PC-9 (cell line): Measurements from ENCODE around the gene SYCP2L. TPM values are rescaled to one million over a fixed set of nuclear protein-coding genes. Genes with fewer than 3 reads are reported as not detected.

Experiments used
- BruUV-seq: library from RNA; stranded (reverse); fragments of 400-500 nt; replicated peaks from 2 replicates; lab custom pipeline; 2021; lab: Mats Ljungman, UMichigan
- CTCF ChIA-PET: fragments of 300-600 bp; sonication (Branson Sonifier 250); formaldehyde crosslinking; loops from one replicate; lab custom pipeline; 2022; ENCODE audit warnings: antibody characterized with exemption; lab: Charles Lee
- POLR2A ChIA-PET: fragments of 300-600 bp; sonication (Branson Sonifier 250); formaldehyde crosslinking; loops from one replicate; lab custom pipeline; 2022; ENCODE audit warnings: antibody characterized with exemption; ENCODE audit not compliant: unreplicated experiment; lab: Charles Lee
- DNase-seq, 2 experiments: peaks; one replicate each; pipeline versions ENCODE4 v3.0.0 to v3.0.0-alpha.2; 2015 to 2022; ENCODE audit warnings: mixed read lengths in 1 of 2
- H2AFZ ChIP-seq: fragments of 200-600 bp; sonication (generic); 2 replicates; pipeline ENCODE4 v1.8.1; 2017; ENCODE audit warnings: antibody characterized with exemption
- H3F3A ChIP-seq: fragments of 200-600 bp; sonication (generic); 2 replicates; pipeline ENCODE4 v1.8.1; 2017; ENCODE audit warnings: antibody characterized with exemption, mild to moderate bottlenecking, low read depth; ENCODE audit not compliant: insufficient read depth
- H3K27ac ChIP-seq: fragments of 200-600 bp; sonication (generic); 2 replicates; pipeline ENCODE4 v1.6.1; 2016; ENCODE audit warnings: mixed run types
- H3K27me3 ChIP-seq: fragments of 200-600 bp; sonication (generic); 2 replicates; pipeline ENCODE4 v1.6.1; 2016; ENCODE audit warnings: low read depth, mixed run types; ENCODE audit not compliant: insufficient read depth
- H3K36me3 ChIP-seq: fragments of 200-600 bp; sonication (generic); 2 replicates; pipeline ENCODE4 v1.6.1; 2016; ENCODE audit warnings: low read depth, mixed run types
- H3K4me1 ChIP-seq: fragments of 200-600 bp; sonication (generic); replicated peaks from 2 replicates; pipeline ENCODE4 v1.6.1; 2016; ENCODE audit warnings: mixed run types; ENCODE audit not compliant: insufficient read depth
- H3K4me2 ChIP-seq: fragments of 200-600 bp; sonication (generic); 2 replicates; pipeline ENCODE4 v1.6.1; 2017; ENCODE audit warnings: mixed run types
- H3K4me3 ChIP-seq: fragments of 200-600 bp; sonication (generic); 2 replicates; pipeline ENCODE4 v1.6.1; 2016; ENCODE audit warnings: mixed run types
- H3K79me2 ChIP-seq: fragments of 200-600 bp; sonication (generic); 2 replicates; pipeline ENCODE4 v1.6.1; 2017; ENCODE audit warnings: low read depth, mixed run types
- H3K9me2 ChIP-seq: fragments of 200-600 bp; sonication (generic); 2 replicates; pipeline ENCODE4 v1.8.1; 2017; ENCODE audit warnings: mild to moderate bottlenecking; ENCODE audit not compliant: insufficient read depth
- H3K9me3 ChIP-seq: fragments of 200-600 bp; sonication (generic); 2 replicates; pipeline ENCODE4 v1.8.1; 2016; ENCODE audit warnings: low read depth; ENCODE audit not compliant: insufficient read depth
- H4K20me1 ChIP-seq: fragments of 200-600 bp; sonication (generic); 2 replicates; pipeline ENCODE4 v1.8.1; 2017; ENCODE audit not compliant: insufficient read depth
- EZH2 ChIP-seq: fragments of 200-600 bp; sonication (generic); IDR thresholded peaks from 2 replicates; pipeline ENCODE4 v1.8.0; 2017; ENCODE audit warnings: antibody characterized with exemption, low read depth
- intact Hi-C: fragments of 100-400 bp; cut with micrococcal nuclease; formaldehyde crosslinking; loops from one replicate; pipeline ENCODE4 v1.10.0; 2022; ENCODE audit not compliant: unreplicated experiment
- total RNA-seq: library from RNA; stranded (reverse); gene quantifications from 2 replicates; pipeline ENCODE4 v1.2.3, GENCODE V29; 2021
- TF ChIP-seq, protein P1 (sequence below): fragments of 200-600 bp; sonication (generic); conservative IDR thresholded peaks from 2 replicates; pipeline ENCODE4 v1.6.1; 2017; ENCODE audit warnings: mixed run types, antibody characterized with exemption, mild to moderate bottlenecking, moderate library complexity

The SYCP2L gene
- total RNA-seq, 1 experiment from 2014 or later: 12.6 TPM

DNA sequence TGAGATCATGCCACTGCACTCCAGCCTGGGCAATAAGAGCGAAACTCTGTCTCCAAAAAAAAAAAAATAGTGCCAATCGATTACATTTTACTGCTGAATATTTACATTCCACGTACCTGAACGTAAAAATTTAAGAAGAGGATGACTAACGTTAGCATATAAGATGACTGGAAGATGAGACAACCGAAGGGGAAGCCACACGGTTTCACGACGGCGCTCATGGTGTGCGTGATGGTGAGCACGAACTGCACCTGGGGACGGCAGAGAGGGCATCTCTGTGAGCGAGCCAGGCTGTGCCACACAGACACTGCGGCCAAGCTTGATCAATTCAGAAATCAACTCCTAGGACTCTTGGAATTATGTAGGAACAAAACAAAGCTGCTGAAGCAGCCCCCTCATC, 102.7 kb downstream of the SYCP2L start:
- H3K27ac ChIP-seq: no peak overlapping the region
- H3K36me3 ChIP-seq: no peaks in the 10 kb centered on the region
- intact Hi-C loops: no loop called here
- no peak overlapping the region for H3K4me2 ChIP-seq
- H3K27me3 ChIP-seq: no peaks in the 10 kb centered on the region
- H4K20me1 ChIP-seq: no peaks in the 10 kb centered on the region
- no peak overlapping the region for H2AFZ ChIP-seq
- H3K4me3 ChIP-seq: no peak overlapping the region
- ChIA-PET POLR2A (no interaction called here), CTCF (no interaction called here)
- H3K4me1 ChIP-seq: no peaks in the 10 kb centered on the region
- no peaks in the 10 kb centered on the region for H3F3A ChIP-seq
- no TSS peak for BruUV-seq
- no peak for DNase-seq
- no peak for TF ChIP-seq EZH2
- TF ChIP-seq, protein P1, sequence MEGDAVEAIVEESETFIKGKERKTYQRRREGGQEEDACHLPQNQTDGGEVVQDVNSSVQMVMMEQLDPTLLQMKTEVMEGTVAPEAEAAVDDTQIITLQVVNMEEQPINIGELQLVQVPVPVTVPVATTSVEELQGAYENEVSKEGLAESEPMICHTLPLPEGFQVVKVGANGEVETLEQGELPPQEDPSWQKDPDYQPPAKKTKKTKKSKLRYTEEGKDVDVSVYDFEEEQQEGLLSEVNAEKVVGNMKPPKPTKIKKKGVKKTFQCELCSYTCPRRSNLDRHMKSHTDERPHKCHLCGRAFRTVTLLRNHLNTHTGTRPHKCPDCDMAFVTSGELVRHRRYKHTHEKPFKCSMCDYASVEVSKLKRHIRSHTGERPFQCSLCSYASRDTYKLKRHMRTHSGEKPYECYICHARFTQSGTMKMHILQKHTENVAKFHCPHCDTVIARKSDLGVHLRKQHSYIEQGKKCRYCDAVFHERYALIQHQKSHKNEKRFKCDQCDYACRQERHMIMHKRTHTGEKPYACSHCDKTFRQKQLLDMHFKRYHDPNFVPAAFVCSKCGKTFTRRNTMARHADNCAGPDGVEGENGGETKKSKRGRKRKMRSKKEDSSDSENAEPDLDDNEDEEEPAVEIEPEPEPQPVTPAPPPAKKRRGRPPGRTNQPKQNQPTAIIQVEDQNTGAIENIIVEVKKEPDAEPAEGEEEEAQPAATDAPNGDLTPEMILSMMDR: no peak
- no peaks in the 10 kb centered on the region for H3K9me2 ChIP-seq
- no peaks in the 10 kb centered on the region for H3K9me3 ChIP-seq
- H3K79me2 ChIP-seq: no peaks in the 10 kb centered on the region

DNA sequence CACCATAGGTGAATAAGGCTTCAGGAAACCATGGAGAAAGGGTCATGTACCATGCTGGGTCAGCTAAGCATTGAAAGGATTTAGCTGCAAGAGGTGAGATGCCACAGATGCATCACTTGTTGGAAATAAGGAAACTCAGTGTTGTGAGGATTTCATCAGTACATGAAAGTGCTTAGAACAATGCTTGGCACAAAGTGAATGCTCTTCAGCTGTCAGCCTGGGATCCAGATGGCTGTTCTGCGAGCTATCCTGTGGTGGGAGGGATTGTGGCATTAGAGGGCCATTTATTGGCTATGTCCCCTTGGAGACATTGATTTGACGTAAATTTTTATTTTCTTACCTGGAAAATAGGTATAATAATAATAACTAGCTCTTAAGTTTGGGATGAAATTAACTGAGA, 104.3 kb downstream of the SYCP2L start:
- Histone ChIP-seq H3K27ac (no peak overlapping the region), H3K4me2 (no peak overlapping the region), H3F3A (no peaks in the 10 kb centered on the region), H3K79me2 (no peaks in the 10 kb centered on the region), H3K36me3 (no peaks in the 10 kb centered on the region), H3K4me1 (no peaks in the 10 kb centered on the region), H3K27me3 (no peaks in the 10 kb centered on the region), H3K9me3 (no peaks in the 10 kb centered on the region), H3K9me2 (no peaks in the 10 kb centered on the region), H3K4me3 (no peak overlapping the region), H2AFZ (no peak overlapping the region), H4K20me1 (no peaks in the 10 kb centered on the region)
- POLR2A ChIA-PET: no interaction called here
- no peak for DNase-seq
- CTCF ChIA-PET: no interaction called here
- intact Hi-C loops: no loop called here
- no TSS peak for BruUV-seq
- TF ChIP-seq, protein P1: no peak
- TF ChIP-seq EZH2: no peak

DNA sequence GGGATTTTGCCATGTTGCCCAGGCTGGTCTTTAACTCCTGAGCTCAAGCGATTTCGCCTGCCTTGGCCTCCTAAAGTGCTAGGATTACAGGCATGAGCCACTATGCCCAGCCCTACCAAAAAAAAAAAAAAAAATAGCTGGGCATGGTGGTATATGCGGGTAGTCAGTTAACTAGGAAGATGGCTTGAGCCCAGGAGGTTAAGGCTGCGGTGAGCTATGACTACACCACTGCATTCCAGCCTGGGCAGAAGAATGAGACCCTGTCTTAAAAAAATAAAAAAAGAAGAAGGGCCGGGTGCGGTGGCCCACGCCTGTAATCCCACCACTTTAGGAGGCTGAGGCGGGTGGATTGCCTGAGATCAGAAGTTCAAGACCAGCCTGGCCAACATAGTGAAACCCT, 107.0 kb downstream of the SYCP2L start:
- intact Hi-C loops: no loop called here
- Histone ChIP-seq H4K20me1 (no peaks in the 10 kb centered on the region), H3K4me1 (no peaks in the 10 kb centered on the region), H3K4me2 (no peak overlapping the region), H3K36me3 (no peaks in the 10 kb centered on the region), H2AFZ (no peak overlapping the region), H3K9me3 (no peaks in the 10 kb centered on the region), H3K27ac (no peak overlapping the region), H3K79me2 (no peaks in the 10 kb centered on the region), H3K4me3 (no peak overlapping the region), H3F3A (no peaks in the 10 kb centered on the region), H3K27me3 (no peaks in the 10 kb centered on the region), H3K9me2 (no peaks in the 10 kb centered on the region)
- no peak for TF ChIP-seq EZH2
- TF ChIP-seq, protein P1: no peak
- no peak for DNase-seq
- no TSS peak for BruUV-seq
- ChIA-PET POLR2A (no interaction called here), CTCF (interaction anchor here (0.7 kb wide), 1 partner anchor 778 kb away, joined by 9 read pairs; no protein-coding TSS in a partner anchor)
